ENCODE data around the gene SH3PXD2A. TPM values are rescaled to one million over a fixed set of nuclear protein-coding genes. Genes with fewer than 3 reads are reported as not detected.

Gene SH3PXD2A
- total and polyA plus RNA-seq, 2 experiments from 2014 or later: 1.8 to 5.0 TPM

GRCh38 chr10:103807996-103808395 is 47.4 kb downstream of the SH3PXD2A start:
- TF ChIP-seq CTCF (conservative IDR thresholded peaks at IDR 0.05; ENCODE audit: low read depth in 2 of 2): no peak
- TF ChIP-seq JUNB (IDR thresholded peaks at IDR 0.05; ENCODE audit: unreplicated experiment): no peak
- no peak for TF ChIP-seq ETS1 (IDR thresholded peaks at IDR 0.05)
- no peak for TF ChIP-seq EZH2 (IDR thresholded peaks at IDR 0.05; ENCODE audit: low read depth, unreplicated experiment)
- TF ChIP-seq ZNF331 (CRISPR knock-in tag; IDR thresholded peaks at IDR 0.05; ENCODE audit: low read depth): no peak
- no peak for TF ChIP-seq POLR2AphosphoS5 (IDR thresholded peaks at IDR 0.05; ENCODE audit: low read depth)
- no peak for TF ChIP-seq STAT1 (IDR thresholded peaks at IDR 0.05; ENCODE audit: unreplicated experiment)
- no peak for TF ChIP-seq NANOG (IDR thresholded peaks at IDR 0.05; ENCODE audit: borderline replicate concordance)
- no peak for TF ChIP-seq ZNF114 (CRISPR knock-in tag; IDR thresholded peaks at IDR 0.05)
- no peak for TF ChIP-seq EZH2phosphoT487 (IDR thresholded peaks at IDR 0.05; ENCODE audit: unreplicated experiment)
- no peak for TF ChIP-seq ZNF462 (CRISPR knock-in tag; IDR thresholded peaks at IDR 0.05)
- no peak for TF ChIP-seq CREB1 (CRISPR knock-in tag; IDR thresholded peaks at IDR 0.05; ENCODE audit: low read depth)
- no peak for TF ChIP-seq REST (IDR thresholded peaks at IDR 0.05; ENCODE audit: unreplicated experiment)
- no peaks in the 10 kb centered on the region for H3K79me2 ChIP-seq (replicated peaks; ENCODE audit: insufficient read depth)
- no peak overlapping the region for H3K27ac ChIP-seq (ENCODE audit: low read depth)
- H2AFZ ChIP-seq: no peak overlapping the region
- H3K36me3 ChIP-seq (ENCODE audit: insufficient read depth): no peaks in the 10 kb centered on the region
- Mint-ChIP-seq H3K4me1 (peaks cover 18% of the 10 kb centered on the region), H3K9me3 (no peaks in the 10 kb centered on the region), H3K27ac (no peak overlapping the region), H3K36me3 (ENCODE audit: low read depth) (no peaks in the 10 kb centered on the region), H3K27me3 (ENCODE audit: insufficient read depth, low read depth, poor library complexity) (peaks cover 10% of the 10 kb centered on the region), H3K4me3 (no peak overlapping the region)
- no peaks in the 10 kb centered on the region for H4K20me1 ChIP-seq (replicated peaks; ENCODE audit: insufficient read depth)
- no peak overlapping the region for H3K4me2 ChIP-seq
- H3K4me1 ChIP-seq (ENCODE audit: insufficient read depth): peaks cover 19% of the 10 kb centered on the region
- no peaks in the 10 kb centered on the region for H3F3A ChIP-seq (replicated peaks; ENCODE audit: low read depth)
- H3K4me3 ChIP-seq: no peak overlapping the region
- no peaks in the 10 kb centered on the region for H3K27me3 ChIP-seq (ENCODE audit: insufficient read depth)
- DNase-seq (ENCODE audit: low spot score) (no peak), ATAC-seq (no peak)
- H3K9me2 ChIP-seq (ENCODE audit: insufficient read depth): no peaks in the 10 kb centered on the region
